Heart left ventricle (tissue), 16 donors: ENCODE data around the gene PRR7. TPM values are rescaled to one million over a fixed set of nuclear protein-coding genes. Genes with fewer than 3 reads are reported as not detected.
A peak's percentile ranks its signal among the peaks of the same experiment; 100 is the strongest.

ENCODE experiments used
- ATAC-seq, 4 donors: fragments of 200-7000 bp; cut with Tn5 transposase; one replicate each; pipeline ENCODE4 v1.9.1; 2020 to 2022; ENCODE audit warnings: moderate library complexity in 4 of 4, mild to moderate bottlenecking in 3 of 4, moderate number of reproducible peaks in 1 of 4
- DNase-seq, 5 donors: peaks; one replicate each; pipeline ENCODE4 v3.0.0-alpha.2; 2020
- H3K27ac ChIP-seq, 12 donors: fragments of 200-600 bp; sonication (generic) in 4 of 12; one replicate each; pipeline versions ENCODE4 v1.5.0 to v1.8.0; 2016 to 2022; ENCODE audit warnings: mild to moderate bottlenecking in 2 of 12
- H3K27me3 ChIP-seq, 9 donors: fragments of 200-600 bp; sonication (generic) in 2 of 9; one replicate each; pipeline versions ENCODE4 v1.5.1 to v1.8.0; 2016 to 2022; ENCODE audit warnings: mild to moderate bottlenecking in 3 of 9
- H3K36me3 ChIP-seq, 9 donors: fragments of 200-600 bp; sonication (generic) in 2 of 9; one replicate each; pipeline versions ENCODE4 v1.5.0 to v1.8.0; 2018 to 2022; ENCODE audit warnings: mild to moderate bottlenecking in 2 of 9
- H3K4me1 ChIP-seq, 12 donors: fragments of 200-600 bp; sonication (generic) in 4 of 12; one replicate each; pipeline versions ENCODE4 v1.5.0 to v1.8.0; 2016 to 2022; ENCODE audit warnings: mild to moderate bottlenecking in 3 of 12
- H3K4me3 ChIP-seq, 12 donors: fragments of 200-600 bp; sonication (generic) in 4 of 12; one replicate each; pipeline versions ENCODE4 v1.5.0 to v1.8.0; 2017 to 2022; ENCODE audit warnings: mild to moderate bottlenecking in 9 of 12, moderate library complexity in 4 of 12
- H3K9me3 ChIP-seq, 12 donors: fragments of 200-600 bp; sonication (generic) in 4 of 12; one replicate each; pipeline versions ENCODE4 v1.5.0 to v1.8.0; 2016 to 2022; ENCODE audit warnings: mild to moderate bottlenecking in 1 of 12
- CTCF ChIP-seq, 12 donors: fragments of 200-600 bp; sonication (generic) in 4 of 12; IDR thresholded peaks; one replicate each; pipeline versions ENCODE4 v1.5.0 to v1.8.0; 2018 to 2022; ENCODE audit warnings: antibody characterized with exemption in 12 of 12, mild to moderate bottlenecking in 5 of 12
- POLR2A ChIP-seq, 2 donors: fragments of 450-650 bp; IDR thresholded peaks; one replicate each; pipeline ENCODE4 v1.6.1; 2017; ENCODE audit warnings: antibody characterized with exemption in 2 of 2, mild to moderate bottlenecking in 2 of 2, moderate library complexity in 2 of 2
- WGBS, 4 donors: extraction: QIAGEN DNeasy Blood & Tissue Kit in 2 of 4; methylation state at CpG; one replicate each; pipeline versions ENCODE4 v1.1.5 to v1.1.7; 2013 to 2018; 5-methylcytosine and 5-hydroxymethylcytosine counted together
- intact Hi-C, 10 donors: fragments of 100-400 bp; cut with DNase I; formaldehyde crosslinking; loops; one replicate each; pipeline versions ENCODE4 v1.11.1 to v1.14.2; 2022
- polyA plus RNA-seq, 2 donors: library from polyadenylated mRNA; stranded (reverse); fragments of 200-250 nt; gene quantifications; one replicate each; pipeline ENCODE4 v1.2.3, GENCODE V29; 2013
- total RNA-seq, 9 donors: library from RNA; depleted of rRNA in 2 of 9; stranded (reverse); fragments of >200 nt in 2 of 9; fragmentation: NEBNext Ultra II Directional in 3 of 9; extraction: Animal tissue kit (Norgen Biotek cat#: 25700) in 3 of 9; gene quantifications; one replicate each; pipeline versions ENCODE4 v1.1.0 to v1.2.4, GENCODE V29; 2016 to 2023
- donor health status: ischemic (EF 13 %, LVEDD 7.1; RV severe dilation, severe dysfunction).
- donor health status: healthy with polysubstance abuse.
- donor health status: DM: no; HTN: yes; CAD: no.
- donor health status: DM: no; HTN: no; CAD: no.
- donor health status: ischemic (EF 25% LVEDD 6.9; RV normal size, moderate dysfunction).
- donor health status: ischemic (EF 25% LVEDD 5.7; RV mildly dilated, moderate dysfunction).
- donor health status: healthy.
- donor health status: DM: yes; HTN: yes; CAD: no.
- donor health status: ischemic (EF 35%, LVEDD 5.7; RV mildly dilated, moderate dysfunction).
- donor health status: nonischemic (EF 11% LVEDD 7.7; RV severe dilation, severe dysfunction).
- donor health status: DM: yes; HTN: yes; CAD: no.
- donor health status: PGD.
- donor health status: ischemic (EF 29% LVEDD 5.4; RV normal size, mild dysfunction).
- donor health status: nonischemic (EF 23%, LVEDD 6.1; RV moderate dilation, normal function).

PRR7 gene
- total and polyA plus RNA-seq, 11 donors: 0.82 to 5.0 (median 1.5) TPM

- peak overlapping the region in 2 of 12 donors; percentile 5 to 29 for H3K4me3 ChIP-seq
- peaks cover 0 to 64% (median 52%) of the 10 kb centered on the region in 9 donors for H3K36me3 ChIP-seq
- intact Hi-C loops: no loop called here
- DNase-seq (peak in 4 of 5 donors; percentile 52 to 76 (median 64)), ATAC-seq (peak; percentile 81 to 88 (median 86))
- H3K4me1 ChIP-seq: peaks cover 2 to 68% (median 28%) of the 10 kb centered on the region in 12 donors
- WGBS, 4 donors: 49 to 76% (median 69%) methylated on average over 11 to 18 of the region's 18 CpGs
- TF ChIP-seq POLR2A (IDR thresholded peaks at IDR 0.05) (no peak), CTCF (IDR thresholded peaks at IDR 0.05) (peak in 1 of 12 donors; percentile 5)
- no peaks in the 10 kb centered on the region for H3K9me3 ChIP-seq
- H3K27me3 ChIP-seq: no peaks in the 10 kb centered on the region
- peak overlapping the region in 8 of 12 donors; percentile 22 to 95 (median 37) for H3K27ac ChIP-seq
Measured at GRCh38 chr5:177432143-177432838, 14.3 kb upstream of the PRR7 start.

- ATAC-seq: no peak
- no peak for DNase-seq
Measured at GRCh38 chr5:177432839-177433657, 13.6 kb upstream of the PRR7 start.

DNA sequence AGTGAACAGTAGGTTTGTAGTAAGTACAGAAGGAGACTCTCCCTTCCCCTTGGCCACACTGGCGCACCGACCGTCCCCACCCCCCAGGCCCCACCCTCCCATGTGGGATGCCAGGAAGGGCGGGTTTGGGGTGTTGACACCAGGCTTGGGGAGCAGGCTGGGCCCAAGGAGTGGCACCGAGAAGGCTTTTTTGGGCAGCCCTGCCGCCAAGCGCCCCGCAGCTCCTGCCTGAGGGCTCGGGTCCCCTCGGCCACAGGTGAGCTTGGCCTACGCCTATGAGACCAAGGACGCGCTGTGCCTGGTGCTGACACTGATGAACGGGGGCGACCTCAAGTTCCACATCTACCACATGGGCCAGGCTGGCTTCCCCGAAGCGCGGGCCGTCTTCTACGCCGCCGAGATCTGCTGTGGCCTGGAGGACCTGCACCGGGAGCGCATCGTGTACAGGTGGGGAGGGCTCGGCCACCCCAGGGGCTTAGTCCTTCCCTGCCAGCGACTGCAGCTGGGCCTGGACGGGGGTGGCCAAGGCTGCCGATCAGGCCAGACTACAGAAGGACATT is 12.9 kb upstream of the PRR7 start:
- Histone ChIP-seq H3K36me3 (peaks cover 0 to 78% (median 62%) of the 10 kb centered on the region in 9 donors), H3K9me3 (no peaks in the 10 kb centered on the region), H3K27ac (no peak overlapping the region), H3K4me1 (peaks cover 0 to 54% (median 13%) of the 10 kb centered on the region in 12 donors), H3K4me3 (no peak overlapping the region), H3K27me3 (no peaks in the 10 kb centered on the region)
- WGBS, 4 donors: 92 to 95% (median 95%) methylated on average over 15 to 29 of the region's 29 CpGs
- TF ChIP-seq POLR2A (IDR thresholded peaks at IDR 0.05): no peak
- TF ChIP-seq CTCF (IDR thresholded peaks at IDR 0.05): no peak
- no peak for ATAC-seq
- intact Hi-C loops: no loop called here
- DNase-seq: no peak

More at GRCh38 chr5:177432839-177433657, 13.6 kb upstream of the PRR7 start:
- no peak for TF ChIP-seq CTCF (IDR thresholded peaks at IDR 0.05)
- TF ChIP-seq POLR2A (IDR thresholded peaks at IDR 0.05): no peak
- Histone ChIP-seq H3K9me3 (no peaks in the 10 kb centered on the region), H3K4me1 (peaks cover 0 to 61% (median 20%) of the 10 kb centered on the region in 12 donors), H3K27ac (peak overlapping the region in 6 of 12 donors; percentile 24 to 95 (median 37)), H3K36me3 (peaks cover 0 to 71% (median 59%) of the 10 kb centered on the region in 9 donors), H3K4me3 (no peak overlapping the region), H3K27me3 (no peaks in the 10 kb centered on the region)
- intact Hi-C loops: no loop called here
- WGBS, 4 donors: 94 to 97% (median 95%) methylated on average over 13 to 25 of the region's 25 CpGs

GRCh38 chr5:177434437-177434836 is 12.2 kb upstream of the PRR7 start:
- ATAC-seq: no peak
- DNase-seq: no peak
- no peak overlapping the region for H3K27ac ChIP-seq
- no peak for TF ChIP-seq POLR2A (IDR thresholded peaks at IDR 0.05)
- H3K4me1 ChIP-seq: peaks cover 0 to 49% (median 12%) of the 10 kb centered on the region in 12 donors
- no peak overlapping the region for H3K4me3 ChIP-seq
- intact Hi-C loops: no loop called here
- peaks cover 0 to 85% (median 64%) of the 10 kb centered on the region in 9 donors for H3K36me3 ChIP-seq
- H3K27me3 ChIP-seq: no peaks in the 10 kb centered on the region
- WGBS, 4 donors: 83 to 93% (median 87%) methylated on average over 2 to 8 of the region's 8 CpGs
- no peaks in the 10 kb centered on the region for H3K9me3 ChIP-seq
